Sigmoid colon (tissue), 4 donors: ENCODE results near the gene EIPR1.

Experiments
- CTCF ChIP-seq, 4 experiments: fragments of 450-650 bp in 3 of 4; fragments of 200-600 bp in 1 of 4; IDR thresholded peaks; one replicate each; pipeline ENCODE4 v1.5.1; 2016 to 2019; ENCODE audit warnings: antibody characterized with exemption in 4 of 4, mild to moderate bottlenecking in 3 of 4, moderate library complexity in 2 of 4
- EP300 ChIP-seq, 4 donors: sonication (generic); formaldehyde crosslinking; IDR thresholded peaks; one replicate each; pipeline ENCODE4 v1.6.1; 2017; ENCODE audit warnings: antibody characterized with exemption in 4 of 4

- TF ChIP-seq EP300 (IDR thresholded peaks at IDR 0.05) (no peak), CTCF (IDR thresholded peaks at IDR 0.05) (no peak)
Measured at GRCh38 chr2:3178578-3179031, 199.0 kb downstream of the EIPR1 start.
